CD4-positive, alpha-beta T cell treated with Interleukin-6 for 4 hours (primary cell): ENCODE measurements around the gene BTF3.
"Not testable (repeated sequence)": the region's sequence is repeated elsewhere in the genome, so short reads cannot be mapped to it uniquely, and the experiment has no call there.

ENCODE experiments used
- DNase-seq: peaks from one replicate; pipeline ENCODE4 v3.0.0-alpha.2; 2020; ENCODE audit warnings: mixed read lengths

The BTF3 gene

DNA sequence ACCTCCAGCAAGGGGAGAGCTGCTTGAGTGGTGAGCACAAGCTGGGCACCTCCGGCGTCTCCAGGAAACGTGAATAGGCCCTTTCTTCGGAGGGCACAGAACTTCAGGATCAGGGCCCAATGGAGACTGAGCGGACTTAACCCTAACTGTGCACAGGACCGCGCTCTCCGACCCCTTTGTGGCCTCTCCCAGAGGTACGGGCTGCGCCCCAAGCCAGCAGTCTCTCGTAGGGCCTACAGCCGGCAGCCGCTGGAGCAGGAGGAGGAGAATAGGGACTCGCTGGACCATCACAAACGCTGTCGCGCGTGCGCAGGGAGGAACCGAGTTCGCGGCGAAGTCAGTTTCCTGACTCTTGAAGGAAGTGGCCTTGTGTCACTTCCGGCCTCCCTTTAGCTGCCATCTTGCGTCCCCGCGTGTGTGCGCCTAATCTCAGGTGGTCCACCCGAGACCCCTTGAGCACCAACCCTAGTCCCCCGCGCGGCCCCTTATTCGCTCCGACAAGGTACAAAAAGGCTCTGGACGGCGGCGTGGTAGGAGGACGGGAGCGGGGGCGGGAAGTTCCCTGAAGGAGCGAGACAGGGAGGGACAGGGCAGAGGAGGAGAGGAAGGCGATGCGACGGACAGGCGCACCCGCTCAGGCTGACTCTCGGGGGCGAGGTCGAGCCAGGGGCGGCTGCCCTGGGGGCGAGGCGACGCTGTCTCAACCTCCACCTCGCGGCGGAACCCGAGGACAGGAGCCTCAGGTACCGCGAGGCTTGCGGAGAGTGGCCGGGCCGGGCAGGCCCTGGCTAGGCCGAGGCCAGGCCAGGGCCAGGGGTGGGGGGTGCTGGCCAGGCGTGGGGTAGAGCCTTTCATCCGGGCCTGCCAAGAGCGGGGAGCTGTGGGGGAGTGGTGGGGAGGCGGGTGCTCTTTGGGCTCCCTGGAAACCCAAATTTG lies at the start of gene BTF3:
Gene BTF3, plus strand, starts transcription at position 386 of the 936 bp plus-strand sequence. Its CDS starts 226 bp downstream, at position 612.
- peak; percentile 94 for DNase-seq

DNA sequence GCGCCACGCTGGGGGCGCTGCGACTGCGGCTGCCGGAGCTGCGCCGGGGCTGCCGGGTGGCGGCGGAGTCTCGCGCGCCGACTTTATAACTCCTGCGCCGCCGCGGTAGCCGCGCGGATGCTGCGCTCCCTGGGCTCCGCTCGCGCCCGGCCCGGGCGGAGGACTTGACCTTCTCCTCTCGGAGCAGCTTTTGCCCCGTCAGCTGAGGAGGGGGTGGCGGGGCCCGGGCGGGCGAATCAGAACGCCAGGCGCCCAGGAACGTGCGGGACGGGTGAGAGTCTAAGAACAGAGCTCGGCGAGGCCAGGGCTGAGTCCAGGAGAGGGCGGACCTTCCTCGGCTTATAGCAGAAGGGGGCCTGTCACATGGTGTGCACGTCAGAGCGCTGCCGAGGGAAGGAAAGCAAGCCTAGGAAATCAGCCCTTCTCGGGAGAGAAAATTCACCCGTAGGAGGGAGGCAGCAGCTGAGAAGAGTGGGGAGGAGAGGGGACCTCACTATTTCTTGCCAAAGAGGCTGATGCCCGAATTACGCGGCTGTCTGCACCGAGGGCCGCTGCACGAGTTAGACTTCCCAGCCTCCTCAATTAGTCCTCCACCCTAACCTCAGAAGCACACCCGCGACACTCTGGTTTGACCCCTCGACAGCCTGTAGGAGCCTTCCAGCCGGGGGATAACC lies 49.6 kb upstream of the BTF3 start, which contains the start of gene FOXD1:
Gene FOXD1, minus strand, starts transcription at position 315 of the 674 bp plus-strand sequence. CDS start 415 bp downstream, outside the sequence.
- DNase-seq, result peak; percentile 31

DNA sequence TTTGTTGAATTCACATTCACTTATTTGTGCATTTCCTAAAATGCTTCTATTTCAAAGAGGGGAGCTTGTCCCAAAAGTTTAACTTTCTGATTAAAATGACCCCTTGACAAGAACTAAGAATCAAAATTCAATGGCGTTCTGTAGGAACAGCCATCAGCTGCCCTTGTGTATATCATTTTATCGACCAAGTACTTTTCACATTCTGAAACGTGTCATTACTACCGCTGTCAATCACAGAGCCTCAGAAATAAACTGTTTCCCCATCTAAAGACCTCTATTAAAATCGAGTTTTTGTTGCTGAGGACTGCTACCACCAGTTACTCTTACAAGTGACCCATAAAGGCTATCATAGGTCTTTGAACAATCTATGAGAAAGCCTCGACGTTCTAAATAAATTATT lies 48.1 kb upstream of the BTF3 start:
- DNase-seq, result no peak

DNA sequence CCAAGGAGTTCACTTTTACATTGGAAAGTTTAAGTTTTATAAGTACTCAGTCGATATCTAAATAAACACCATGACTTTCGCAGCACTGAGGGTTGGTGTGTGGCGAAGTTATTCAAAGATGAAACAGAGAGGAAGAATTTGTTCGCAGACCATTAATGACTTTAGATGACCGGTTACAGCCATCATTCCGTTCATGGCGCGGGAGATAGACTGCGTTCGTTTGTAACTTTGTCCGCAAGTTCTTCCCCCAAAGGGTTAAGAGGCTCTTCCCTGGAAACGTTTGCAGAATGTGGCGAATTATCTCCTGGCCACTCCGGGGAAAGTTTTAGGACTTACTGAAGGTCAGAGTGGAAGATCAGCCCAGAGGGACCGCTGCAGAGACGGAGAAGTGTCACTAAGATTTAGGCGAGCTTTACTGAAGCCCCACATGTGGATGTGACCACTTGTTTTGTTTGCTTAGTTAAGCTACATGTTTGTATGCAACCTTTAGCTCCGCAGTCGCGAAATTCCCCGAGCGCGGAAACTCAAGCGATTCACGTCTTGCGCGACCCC lies 47.5 kb upstream of the BTF3 start:
- no peak for DNase-seq

DNA sequence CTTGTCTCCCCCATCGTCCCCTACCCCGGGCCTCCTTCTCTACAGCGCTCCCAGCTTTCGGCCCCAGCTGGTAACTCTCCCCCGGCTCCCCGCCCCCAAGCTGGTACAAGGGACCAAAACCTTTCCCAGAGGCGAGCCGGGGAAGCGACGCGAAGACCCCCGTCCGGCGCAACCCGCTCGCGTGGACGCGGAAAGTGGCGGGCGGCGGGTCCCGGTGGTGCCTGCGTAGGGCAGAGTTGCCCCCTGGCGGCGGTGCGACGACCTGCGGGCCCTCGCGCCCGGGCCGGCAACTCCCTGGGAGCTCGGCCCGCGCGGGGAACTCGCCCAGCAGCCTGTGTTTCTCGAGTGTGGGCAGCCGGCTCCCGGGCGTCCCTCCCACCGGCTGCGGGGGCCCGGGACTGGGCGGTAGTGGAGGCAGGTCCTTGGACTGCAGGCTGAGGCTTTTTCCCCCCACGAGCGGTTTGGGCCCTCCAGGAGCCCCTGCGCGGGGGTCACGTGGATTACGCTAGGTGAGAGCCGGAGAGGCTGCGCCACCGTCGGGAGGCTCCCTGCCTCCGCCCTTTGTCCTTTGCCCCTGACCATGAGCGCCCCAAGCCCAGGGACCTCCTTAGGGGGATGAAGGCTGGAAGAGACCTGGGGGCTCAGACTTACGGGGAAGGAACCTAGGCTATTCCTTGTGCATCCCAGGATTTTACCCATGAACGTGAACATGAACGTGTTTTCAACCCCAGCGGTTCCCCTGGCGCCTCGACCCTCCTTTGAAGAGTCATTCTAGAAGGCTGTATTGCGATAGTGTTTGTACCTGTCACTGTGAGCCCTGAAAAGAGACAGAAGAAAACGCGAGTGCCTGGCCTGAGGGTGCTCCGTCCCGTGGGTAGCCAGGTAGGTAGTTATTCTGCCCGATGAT lies 46.8 kb upstream of the BTF3 start:
- peak; percentile 75 for DNase-seq

DNA sequence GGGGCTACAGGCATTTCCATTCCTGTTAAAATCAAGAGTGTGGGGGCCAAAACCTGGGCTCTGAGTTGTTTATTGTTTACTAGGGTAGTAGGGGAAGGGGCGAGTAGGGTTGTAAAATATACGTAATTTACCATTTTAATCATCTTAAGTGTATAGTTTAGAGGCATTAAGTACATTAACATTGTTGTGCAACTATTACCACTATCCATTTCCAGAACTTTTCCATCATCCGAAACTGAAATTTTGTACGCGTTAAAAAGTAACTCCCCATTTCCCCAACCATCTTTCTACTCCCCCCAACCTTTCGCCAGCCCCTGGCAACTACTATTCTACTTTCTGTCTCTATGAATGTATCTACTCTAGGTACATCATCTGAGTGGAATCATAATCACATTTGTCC lies 46.0 kb upstream of the BTF3 start:
- DNase-seq, result no peak

DNA sequence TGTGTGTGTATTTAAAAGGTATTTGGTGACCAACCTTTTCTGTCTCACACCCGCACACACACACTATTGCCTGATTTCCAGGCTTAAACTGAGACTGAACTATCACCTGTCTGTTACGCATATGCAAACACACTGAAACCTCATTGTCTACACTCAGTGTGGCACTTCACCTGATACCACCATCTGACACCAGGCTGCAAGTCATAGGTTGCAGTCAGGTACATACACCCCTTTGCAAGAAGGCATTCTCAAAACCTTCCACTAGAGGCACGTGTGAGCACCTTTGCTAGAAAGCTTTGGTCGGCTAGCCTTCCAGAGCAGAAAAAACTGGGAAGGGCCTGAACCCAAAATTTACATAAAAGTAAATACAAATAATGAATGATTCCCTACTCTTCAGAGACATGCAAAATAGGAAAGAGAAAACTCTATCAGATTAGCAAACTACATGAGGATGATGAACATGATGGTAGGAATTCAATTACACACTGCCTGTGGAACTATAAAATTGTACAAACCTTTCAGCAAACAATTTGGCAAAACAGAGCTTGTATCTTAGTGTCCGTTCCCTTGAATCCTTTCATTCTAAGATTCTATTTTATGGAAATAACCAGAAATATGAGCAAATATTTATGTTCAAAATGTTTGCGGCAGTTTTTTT lies 43.7 kb upstream of the BTF3 start:
- DNase-seq, result peak; percentile 42

DNA sequence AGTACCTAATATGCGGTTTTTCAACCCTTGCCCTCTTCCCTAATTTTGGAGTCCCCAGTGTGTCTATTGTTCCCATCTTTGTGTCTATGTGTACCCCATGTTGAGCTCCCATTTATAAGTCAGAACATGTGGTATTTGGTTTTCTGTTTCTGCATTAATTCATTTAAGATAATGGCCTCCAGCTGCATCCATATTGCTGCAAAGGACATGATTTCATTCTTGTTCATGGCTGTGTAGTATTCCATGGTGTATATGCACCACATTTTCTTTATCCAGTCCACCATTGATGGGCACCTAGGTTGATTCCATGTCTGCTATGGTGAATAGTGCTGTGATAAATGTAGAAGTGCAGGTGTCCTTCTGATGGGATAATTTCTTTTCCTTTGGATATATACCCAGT lies 41.8 kb upstream of the BTF3 start:
- DNase-seq, result not testable (repeated sequence)

DNA sequence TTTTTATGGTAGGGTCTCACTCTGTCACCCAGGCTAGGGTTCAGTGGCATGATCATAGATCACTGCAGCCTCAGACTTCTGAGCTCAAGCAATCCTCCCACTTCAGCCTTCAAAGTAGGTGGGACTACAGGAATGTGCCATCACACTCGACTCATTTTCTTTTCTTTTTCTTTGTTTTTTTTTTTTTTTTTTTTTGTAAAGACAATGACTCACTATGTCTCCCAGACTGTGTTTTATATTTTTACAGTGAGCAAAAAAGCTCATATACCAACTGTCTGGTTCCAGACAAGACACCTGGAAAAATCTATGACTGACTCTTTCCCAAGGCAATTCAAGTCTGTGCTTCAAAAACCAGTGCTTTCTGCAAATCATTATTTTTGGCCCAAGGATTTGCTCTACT lies 38.9 kb upstream of the BTF3 start:
- DNase-seq, result no peak

DNA sequence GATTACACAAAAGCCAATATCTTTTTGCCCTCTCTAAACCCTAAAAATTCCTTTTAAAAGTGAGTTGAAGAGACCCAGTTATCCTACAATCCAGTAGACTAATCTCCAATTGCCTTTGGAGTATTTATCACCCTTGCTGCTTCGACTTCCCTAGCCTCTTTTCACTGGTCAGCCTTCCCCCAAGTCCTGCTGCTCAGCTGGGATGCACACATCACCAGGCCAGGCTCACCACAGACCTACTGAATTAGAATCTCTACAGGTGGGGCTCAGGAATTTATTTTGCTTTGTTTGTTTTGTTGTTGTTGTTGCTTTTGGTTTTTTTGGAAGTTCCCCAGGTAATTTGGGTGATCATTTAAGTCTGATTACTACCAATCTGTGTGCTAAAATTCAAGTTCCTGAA lies 38.1 kb upstream of the BTF3 start:
- DNase-seq, result no peak

DNA sequence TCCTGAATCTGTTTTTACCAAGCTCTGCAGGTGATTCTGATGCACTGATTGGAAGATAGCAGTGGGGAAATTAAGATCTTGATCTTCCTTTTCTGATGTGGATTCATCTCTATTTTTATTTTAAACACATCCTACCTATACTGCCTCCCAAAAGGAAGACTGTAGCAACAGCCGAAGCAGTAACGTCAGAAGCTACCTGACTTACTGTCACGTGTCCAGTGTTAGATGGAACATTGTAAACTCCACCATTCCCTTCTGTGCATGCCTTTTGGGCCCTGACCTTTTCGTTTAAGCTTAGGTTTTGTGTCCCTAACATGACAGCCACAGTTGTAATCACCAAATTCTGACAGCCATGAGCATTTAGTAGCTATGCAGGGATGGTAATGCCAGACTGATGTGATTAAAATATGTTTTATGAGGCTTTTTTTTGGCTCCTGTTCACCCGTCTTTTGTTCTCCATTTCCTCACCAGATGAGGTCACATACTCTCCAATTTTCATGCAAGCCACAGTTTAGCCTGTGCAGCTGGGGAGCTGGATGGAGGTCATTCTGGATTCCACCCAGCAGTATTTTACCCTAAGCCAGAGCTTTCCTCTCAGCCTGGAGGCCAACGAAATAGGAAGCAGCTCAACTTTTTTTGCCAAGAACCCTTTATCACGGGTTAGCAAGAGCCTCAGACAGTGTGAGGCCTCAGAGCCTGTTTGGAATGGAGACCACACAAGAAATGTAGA lies 34.1 kb upstream of the BTF3 start:
- no peak for DNase-seq

DNA sequence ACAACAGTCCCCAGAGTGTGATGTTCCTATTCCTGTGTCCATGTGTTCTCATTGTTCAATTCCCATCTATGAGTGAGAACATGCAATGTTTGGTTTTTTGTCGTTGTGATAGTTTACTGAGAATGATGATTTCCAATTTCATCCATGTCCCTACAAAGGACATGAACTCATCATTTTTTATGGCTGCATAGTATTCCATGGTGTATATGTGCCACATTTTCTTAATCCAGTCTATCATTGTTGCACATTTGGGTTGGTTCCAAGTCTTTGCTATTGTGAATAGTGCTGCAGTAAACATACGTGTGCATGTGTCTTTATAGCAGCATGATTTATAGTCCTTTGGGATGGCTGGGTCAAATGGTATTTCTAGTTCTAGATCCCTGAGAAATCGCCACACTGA lies 29.6 kb upstream of the BTF3 start:
- DNase-seq, result not testable (repeated sequence)

DNA sequence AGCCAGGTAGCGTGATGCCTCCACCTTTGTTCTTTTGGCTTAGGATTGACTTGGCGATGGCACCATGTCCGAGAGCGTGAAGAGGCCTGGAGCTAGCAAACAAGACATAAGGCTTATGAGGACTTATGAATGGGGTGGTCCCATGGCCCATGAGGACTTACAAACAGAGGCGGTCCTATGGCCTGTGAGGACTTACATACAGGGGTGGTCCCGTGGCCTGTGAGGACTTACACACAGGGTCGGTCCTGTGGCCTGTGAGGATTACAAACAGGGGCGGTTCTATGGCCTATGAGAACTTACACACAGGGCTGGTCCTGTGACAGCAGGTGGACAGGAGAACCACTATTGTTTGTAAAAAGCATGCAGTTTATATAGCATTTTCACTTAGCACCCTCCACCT lies 28.4 kb upstream of the BTF3 start:
- no peak for DNase-seq

DNA sequence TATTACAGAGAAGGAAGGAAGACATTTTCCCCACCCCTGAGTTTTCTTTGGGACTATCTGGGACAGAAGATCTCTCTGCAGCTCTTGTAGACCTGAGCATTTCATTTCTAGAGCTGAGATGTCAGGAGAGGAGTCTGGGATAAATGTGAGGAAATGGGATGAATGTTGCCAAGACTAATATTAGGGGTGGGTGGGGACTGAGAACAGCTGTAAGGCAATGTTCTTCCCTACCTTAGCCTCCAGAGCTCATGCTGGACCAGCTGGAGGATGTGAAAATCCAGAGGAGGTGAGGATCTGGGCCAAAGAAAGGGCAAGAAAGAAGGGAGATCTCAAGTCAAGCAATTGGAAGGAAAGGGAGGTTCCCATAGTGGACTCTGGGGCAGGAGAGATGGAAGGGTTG lies 26.6 kb upstream of the BTF3 start:
- no peak for DNase-seq

DNA sequence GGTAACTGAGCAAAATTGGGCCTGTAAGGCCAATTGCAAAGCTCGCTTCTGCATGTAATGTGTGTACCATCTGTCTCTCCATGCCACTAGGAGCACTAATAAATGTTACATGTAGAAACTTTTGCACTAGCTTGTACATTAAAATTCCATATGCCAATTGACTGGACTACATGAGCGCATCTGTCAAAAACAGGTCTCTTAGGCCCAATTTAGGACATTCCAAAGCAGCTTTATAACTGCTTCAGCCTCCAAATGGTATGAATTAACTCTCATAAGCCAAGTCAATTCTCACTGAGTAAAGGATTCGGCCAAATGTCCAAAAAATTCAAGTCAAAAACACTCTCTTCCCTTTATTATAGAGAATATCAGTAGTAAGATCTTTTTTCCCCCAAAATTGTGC lies 26.1 kb upstream of the BTF3 start:
- DNase-seq, result no peak

DNA sequence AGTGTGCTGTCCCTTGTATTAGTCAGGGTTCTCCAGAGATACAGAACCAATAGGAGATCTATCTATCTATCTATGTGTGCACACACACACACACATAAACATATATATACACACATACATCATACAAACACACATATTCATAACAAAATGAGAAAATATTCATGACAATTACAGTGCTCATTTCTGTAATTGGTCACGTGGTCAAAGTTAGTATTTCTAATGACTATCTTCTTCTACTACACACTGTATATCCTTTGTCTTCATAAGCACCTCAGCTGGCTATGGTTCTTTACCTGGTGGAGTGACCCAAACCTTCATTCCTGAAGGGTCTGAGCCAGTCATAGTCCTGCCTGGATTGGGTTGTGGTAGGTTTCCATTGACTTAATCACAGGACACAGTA lies 17.7 kb upstream of the BTF3 start:
- DNase-seq, result no peak

DNA sequence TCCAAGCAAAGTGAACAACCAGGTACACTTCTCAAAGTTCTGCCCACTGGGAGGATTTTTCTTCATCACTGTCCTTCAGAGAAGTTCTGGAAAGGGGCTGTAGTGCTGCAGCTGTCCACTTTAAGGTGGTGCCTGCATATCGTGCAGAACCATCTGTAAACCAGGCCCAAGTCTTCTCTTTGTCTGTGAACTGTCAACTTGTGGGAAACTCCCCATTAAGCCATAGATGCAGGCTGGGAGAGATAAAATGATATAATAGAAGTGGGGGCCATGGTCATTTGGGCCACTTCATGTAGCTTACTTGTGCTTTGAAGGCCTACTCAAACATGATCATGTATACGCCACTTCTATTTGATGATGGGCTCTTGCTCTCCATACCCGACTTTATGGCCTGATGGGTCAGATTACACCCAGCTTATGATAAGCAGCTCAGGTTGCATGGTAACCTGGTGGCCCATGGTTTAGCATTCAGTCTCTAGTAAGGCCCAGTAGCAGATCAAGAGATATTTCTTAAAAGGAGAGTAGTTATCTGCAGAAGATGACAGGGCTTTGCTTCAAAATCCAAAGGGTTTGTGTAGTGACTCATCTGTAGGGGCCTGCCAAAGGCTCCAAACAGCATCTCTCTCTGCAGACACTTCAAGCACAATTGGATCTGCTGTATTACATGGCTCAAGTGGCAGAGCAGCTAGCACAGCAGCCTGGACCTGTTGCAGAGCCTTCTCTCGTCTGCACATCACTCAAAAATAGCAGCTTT lies 15.7 kb upstream of the BTF3 start:
- no peak for DNase-seq

DNA sequence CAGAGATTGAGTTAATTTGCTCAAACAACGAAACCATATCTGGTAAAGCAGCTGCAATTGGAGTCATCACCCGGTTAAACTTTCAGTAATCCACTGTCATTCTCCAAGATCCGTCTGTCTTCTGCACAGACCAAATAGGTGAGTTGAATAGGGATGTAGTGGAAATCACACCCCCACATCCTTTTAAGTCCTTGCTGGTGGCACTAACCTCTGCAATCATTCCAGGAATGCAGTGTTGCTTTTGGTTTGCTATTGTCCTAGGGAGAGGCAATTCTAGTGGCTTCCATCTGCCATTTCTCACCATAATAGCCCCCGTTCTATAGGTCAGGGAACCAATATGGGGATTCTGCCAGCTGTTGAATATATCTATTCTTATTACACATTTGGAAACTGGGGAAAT lies 14.6 kb upstream of the BTF3 start:
- no peak for DNase-seq

DNA sequence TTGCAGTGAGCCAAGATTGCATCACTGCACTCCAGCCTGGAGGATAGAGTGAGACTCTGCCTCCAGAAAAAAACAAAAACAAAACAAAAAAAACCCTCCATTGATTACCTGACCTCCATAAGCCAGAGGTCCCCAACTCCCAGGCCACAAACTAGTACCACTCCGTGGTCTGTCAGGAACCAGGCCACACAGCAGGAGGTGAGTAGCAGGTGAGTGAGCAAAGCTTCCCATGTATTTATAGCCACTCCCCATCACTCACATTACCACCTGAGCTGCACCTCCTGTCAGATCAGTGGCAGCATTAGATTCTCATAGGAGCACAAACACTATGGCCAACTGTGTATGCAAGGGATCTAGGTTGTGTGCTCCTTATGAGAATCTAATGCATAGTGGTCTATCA lies 13.7 kb upstream of the BTF3 start:
- DNase-seq, result no peak

DNA sequence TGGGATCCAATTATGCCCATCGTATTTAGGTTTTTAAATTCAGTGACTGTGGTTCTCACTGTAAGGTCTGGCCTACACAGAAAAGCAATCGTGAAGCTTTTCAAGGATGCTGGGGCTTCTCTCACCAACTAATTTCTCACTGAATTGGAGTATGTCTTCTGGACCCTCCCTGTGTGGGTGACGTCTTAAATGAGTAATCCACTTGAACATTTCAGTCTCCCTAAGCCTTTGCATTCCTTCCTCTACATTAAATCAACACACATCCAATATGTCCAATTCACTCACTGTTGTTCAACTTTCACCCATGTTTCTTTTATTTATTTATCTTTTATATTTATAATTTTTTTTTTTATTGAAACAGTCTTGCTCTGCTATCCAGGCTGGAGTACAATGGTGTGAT lies 12.5 kb upstream of the BTF3 start:
- DNase-seq, result no peak
